Osteoblast (primary cell): ENCODE results near the gene FAM13C. TPM values are rescaled to one million over a fixed set of nuclear protein-coding genes. Genes with fewer than 3 reads are reported as not detected.

ENCODE experiments used
- DNase-seq: peaks from one replicate; pipeline ENCODE4 v3.0.0; 2011; ENCODE audit warnings: low spot score, mixed read lengths; ENCODE audit not compliant: insufficient read length; ENCODE audit errors: missing footprints
- H2AFZ ChIP-seq: 2 replicates; pipeline ENCODE4 v1.6.0; 2011; ENCODE audit warnings: mild to moderate bottlenecking, low read length
- H3K27ac ChIP-seq: 2 replicates; pipeline ENCODE4 v1.5.1; 2011; ENCODE audit warnings: mild to moderate bottlenecking, low read depth, low read length, moderate library complexity
- H3K27me3 ChIP-seq: 2 replicates; pipeline ENCODE4 v1.6.0; 2012; ENCODE audit warnings: mild to moderate bottlenecking, control low read depth, inconsistent platforms, low read length, moderate library complexity; ENCODE audit not compliant: insufficient read depth
- H3K36me3 ChIP-seq: 2 replicates; pipeline ENCODE4 v1.5.1; 2011; ENCODE audit warnings: mild to moderate bottlenecking, low read length, control low read depth, moderate library complexity; ENCODE audit not compliant: insufficient read depth
- H3K4me1 ChIP-seq: 2 replicates; pipeline ENCODE4 v1.5.1; 2011; ENCODE audit warnings: mild to moderate bottlenecking, low read length, control low read depth, moderate library complexity; ENCODE audit not compliant: insufficient read depth
- H3K4me2 ChIP-seq: 2 replicates; pipeline ENCODE4 v1.6.0; 2011; ENCODE audit warnings: mild to moderate bottlenecking, low read length; ENCODE audit not compliant: insufficient read depth
- H3K4me3 ChIP-seq: fragments of 200-600 bp; sonication (generic); 3 replicates; pipeline ENCODE4 v1.5.1; 2012; ENCODE audit warnings: mild to moderate bottlenecking, low read length, inconsistent platforms; ENCODE audit not compliant: insufficient read depth
- H3K79me2 ChIP-seq: 2 replicates; pipeline ENCODE4 v1.6.0; 2012; ENCODE audit warnings: mild to moderate bottlenecking, low read length, control low read depth, inconsistent platforms; ENCODE audit not compliant: insufficient read depth
- H3K9me3 ChIP-seq: 2 replicates; pipeline ENCODE4 v1.5.1; 2011; ENCODE audit warnings: low read depth, low read length, control low read depth
- H4K20me1 ChIP-seq: 2 replicates; pipeline ENCODE4 v1.6.0; 2012; ENCODE audit warnings: mild to moderate bottlenecking, low read length, control low read depth; ENCODE audit not compliant: insufficient read depth
- total RNA-seq: library from RNA; depleted of rRNA; stranded (reverse); fragments of >200 nt; gene quantifications from 2 replicates; pipeline ENCODE4 v1.2.3, GENCODE V29; 2012
- TF ChIP-seq, protein P1 (sequence below): IDR thresholded peaks from 2 replicates; pipeline ENCODE4 v1.5.1; 2011; ENCODE audit warnings: mild to moderate bottlenecking, low read depth, low read length, moderate library complexity; ENCODE audit errors: extremely low read depth

The FAM13C gene
- total RNA-seq, 1 donor, result 6.5 TPM

DNA sequence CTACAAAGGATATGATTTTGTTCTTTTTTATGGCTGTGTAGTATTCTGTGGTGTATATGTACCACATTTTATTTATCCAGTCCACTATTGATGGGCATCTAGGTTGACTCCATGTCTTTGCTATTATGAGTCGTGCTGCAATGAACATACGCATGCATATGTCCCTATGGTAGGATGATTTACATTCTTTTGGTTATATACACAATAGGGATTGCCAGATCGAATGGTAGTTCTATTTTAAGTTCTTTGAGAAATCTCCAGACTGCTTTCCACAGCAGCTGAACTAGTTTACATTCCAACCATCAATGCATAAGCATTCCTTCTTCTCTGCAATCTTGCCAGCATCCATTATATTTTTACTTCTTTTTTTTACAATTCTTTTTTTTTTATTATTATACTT is 35.6 kb upstream of the FAM13C start:
- DNase-seq, result no peak

DNA sequence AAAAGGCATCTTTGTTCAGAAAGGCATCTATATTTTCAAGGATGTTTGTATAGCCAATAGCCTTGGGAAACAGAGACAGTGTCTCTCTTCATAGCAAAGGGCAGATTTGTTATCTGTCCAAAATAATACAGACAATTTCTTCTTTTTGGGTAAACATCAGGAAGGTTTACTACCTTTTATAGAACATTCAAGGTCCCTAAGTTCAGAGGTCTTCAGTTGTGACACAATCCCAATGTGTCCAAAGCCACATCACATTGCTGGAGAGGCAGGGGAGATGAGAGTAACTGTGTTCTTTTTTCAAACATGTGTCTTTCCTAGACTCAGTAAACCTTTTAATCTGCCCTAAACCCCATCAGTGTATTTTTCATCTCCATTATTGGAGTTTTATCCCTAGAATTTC is 33.6 kb upstream of the FAM13C start:
- TF ChIP-seq, protein P1, sequence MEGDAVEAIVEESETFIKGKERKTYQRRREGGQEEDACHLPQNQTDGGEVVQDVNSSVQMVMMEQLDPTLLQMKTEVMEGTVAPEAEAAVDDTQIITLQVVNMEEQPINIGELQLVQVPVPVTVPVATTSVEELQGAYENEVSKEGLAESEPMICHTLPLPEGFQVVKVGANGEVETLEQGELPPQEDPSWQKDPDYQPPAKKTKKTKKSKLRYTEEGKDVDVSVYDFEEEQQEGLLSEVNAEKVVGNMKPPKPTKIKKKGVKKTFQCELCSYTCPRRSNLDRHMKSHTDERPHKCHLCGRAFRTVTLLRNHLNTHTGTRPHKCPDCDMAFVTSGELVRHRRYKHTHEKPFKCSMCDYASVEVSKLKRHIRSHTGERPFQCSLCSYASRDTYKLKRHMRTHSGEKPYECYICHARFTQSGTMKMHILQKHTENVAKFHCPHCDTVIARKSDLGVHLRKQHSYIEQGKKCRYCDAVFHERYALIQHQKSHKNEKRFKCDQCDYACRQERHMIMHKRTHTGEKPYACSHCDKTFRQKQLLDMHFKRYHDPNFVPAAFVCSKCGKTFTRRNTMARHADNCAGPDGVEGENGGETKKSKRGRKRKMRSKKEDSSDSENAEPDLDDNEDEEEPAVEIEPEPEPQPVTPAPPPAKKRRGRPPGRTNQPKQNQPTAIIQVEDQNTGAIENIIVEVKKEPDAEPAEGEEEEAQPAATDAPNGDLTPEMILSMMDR, result no peak
- DNase-seq, result no peak
- Histone ChIP-seq H3K79me2 (no peaks in the 10 kb centered on the region), H4K20me1 (no peaks in the 10 kb centered on the region), H3K27ac (no peak overlapping the region), H3K27me3 (no peaks in the 10 kb centered on the region), H3K36me3 (no peaks in the 10 kb centered on the region), H3K4me2 (no peak overlapping the region), H3K4me3 (no peak overlapping the region), H2AFZ (peak overlapping the region; percentile 33), H3K9me3 (no peaks in the 10 kb centered on the region), H3K4me1 (peaks cover 6% of the 10 kb centered on the region)

More for the DNA sequence above, 35.6 kb upstream of the FAM13C start:
- H3K79me2 ChIP-seq, result no peaks in the 10 kb centered on the region
- H4K20me1 ChIP-seq, result no peaks in the 10 kb centered on the region
- H3K9me3 ChIP-seq, result no peaks in the 10 kb centered on the region
- no peak overlapping the region for H2AFZ ChIP-seq
- no peaks in the 10 kb centered on the region for H3K36me3 ChIP-seq
- no peaks in the 10 kb centered on the region for H3K27me3 ChIP-seq
- H3K4me2 ChIP-seq, result no peak overlapping the region
- TF ChIP-seq, protein P1, result no peak
- peaks cover 6% of the 10 kb centered on the region for H3K4me1 ChIP-seq
- no peak overlapping the region for H3K4me3 ChIP-seq
- H3K27ac ChIP-seq, result no peak overlapping the region

GRCh38 chr10:59393349-59393748 is 31.0 kb upstream of the FAM13C start:
- no peak overlapping the region for H3K27ac ChIP-seq
- no peak for DNase-seq
- H3K9me3 ChIP-seq, result no peaks in the 10 kb centered on the region
- no peaks in the 10 kb centered on the region for H3K27me3 ChIP-seq
- H4K20me1 ChIP-seq, result no peaks in the 10 kb centered on the region
- H3K36me3 ChIP-seq, result no peaks in the 10 kb centered on the region
- H2AFZ ChIP-seq, result no peak overlapping the region
- H3K4me3 ChIP-seq, result no peak overlapping the region
- no peaks in the 10 kb centered on the region for H3K79me2 ChIP-seq
- H3K4me1 ChIP-seq, result peaks cover 18% of the 10 kb centered on the region
- no peak overlapping the region for H3K4me2 ChIP-seq
- TF ChIP-seq, protein P1, result no peak

DNA sequence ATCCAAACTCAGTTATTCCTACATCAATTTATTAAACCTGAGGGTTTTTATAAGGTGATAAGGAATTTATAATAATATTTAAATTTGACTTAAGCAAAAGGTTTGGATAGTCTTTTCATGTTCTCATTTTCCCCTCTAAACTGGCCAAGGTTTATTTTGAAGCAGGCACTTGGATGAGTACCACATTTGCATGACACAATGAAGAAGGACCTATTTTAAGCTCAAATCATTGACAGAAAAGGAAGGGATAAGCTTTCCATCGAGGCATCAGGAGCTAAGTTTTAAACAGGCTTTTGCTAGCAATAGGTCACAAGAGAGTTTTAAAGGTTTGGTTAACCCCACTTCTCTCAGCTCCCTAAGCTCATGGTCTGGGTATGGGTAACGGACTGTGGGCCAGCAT is 28.7 kb upstream of the FAM13C start:
- Histone ChIP-seq H3K4me3 (no peak overlapping the region), H3K79me2 (no peaks in the 10 kb centered on the region), H2AFZ (peak overlapping the region; percentile 12), H3K27ac (no peak overlapping the region), H3K27me3 (no peaks in the 10 kb centered on the region), H3K9me3 (no peaks in the 10 kb centered on the region), H3K4me1 (peaks cover 36% of the 10 kb centered on the region), H3K4me2 (no peak overlapping the region), H4K20me1 (no peaks in the 10 kb centered on the region), H3K36me3 (no peaks in the 10 kb centered on the region)
- DNase-seq, result no peak
- TF ChIP-seq, protein P1, result no peak
